ENCODE measurements around the gene CAPN7. TPM values are rescaled to one million over a fixed set of nuclear protein-coding genes. Genes with fewer than 3 reads are reported as not detected.

The CAPN7 gene
- 33.1 TPM for total RNA-seq (2013)
- polyA plus RNA-seq (10 to 100 TPM; 11.7 to 20.8 (median 14.7) TPM), polyA minus RNA-seq (33.8 and 38.6 TPM in 2 replicates), total RNA-seq (41.6 to 86.2 (median 63.4) reads per million in 11 experiments)

- H3K4me3 Mint-ChIP-seq, result peak within 1 kb of the TSS; percentile 83 to 91
- Histone ChIP-seq H3K36me3 (replicated peaks in 1 of 2; ENCODE audit: control insufficient read depth in 1 of 2, insufficient read depth in 2 of 2, low read length in 2 of 2) (peaks cover 11 to 15% of the 10 kb centered on the region in 2 donors), H3K79me2 (ENCODE audit: insufficient read depth, low read length) (peaks cover 50% of the 10 kb centered on the region), H4K20me1 (ENCODE audit: insufficient read depth, low read length) (peaks cover 24% of the 10 kb centered on the region), H3K9ac (ENCODE audit: insufficient read depth, low read length, poor library complexity, severe bottlenecking) (peak within 1 kb of the TSS; percentile 97), H3K4me2 (replicated peaks; ENCODE audit: extremely low read depth, low read length, poor library complexity, severe bottlenecking) (peak within 1 kb of the TSS; percentile 83), H3K9me3 (replicated peaks in 1 of 2; ENCODE audit: control insufficient read depth in 1 of 2, insufficient read depth in 1 of 2, low read length in 2 of 2) (no peaks in the 10 kb centered on the region), H3K4me1 (ENCODE audit: control insufficient read depth in 1 of 2, insufficient read depth in 2 of 2, low read length in 2 of 2) (peaks cover 20 to 27% of the 10 kb centered on the region in 2 donors), H2AFZ (ENCODE audit: insufficient read depth, low read depth, low read length, poor library complexity, severe bottlenecking) (peak within 1 kb of the TSS; percentile 85), H3K27ac (ENCODE audit: low read depth in 1 of 2, low read length in 2 of 2) (peak within 1 kb of the TSS; percentile 78 to 95), H3K27me3 (ENCODE audit: control insufficient read depth in 2 of 2, insufficient read depth in 2 of 2, low read length in 2 of 2) (no peaks in the 10 kb centered on the region), H3K4me3 (replicated peaks in 1 of 3; ENCODE audit: low read depth in 2 of 3, low read length in 3 of 3) (peak within 1 kb of the TSS; percentile 84 to 98 (median 90))
- peaks cover 5 to 11% of the 10 kb centered on the region in 2 donors for H3K36me3 Mint-ChIP-seq
- intact Hi-C loops (cut with micrococcal nuclease), result loop anchor here (2.0 to 10.0 kb wide), 4 partner anchors 101 to 396 kb away; partner anchors contain the start of genes BTD (in 1 of the 2) and HACL1 (in 1 of the 2)
- no peak for TF ChIP-seq CTCF (IDR thresholded peaks at IDR 0.05)
- peaks cover 22% of the 10 kb centered on the region for H3K4me1 Mint-ChIP-seq
- peaks cover 0 to 2% (median 0%) of the 10 kb centered on the region in 3 donors for H3K27me3 Mint-ChIP-seq (ENCODE audit: low read depth in 3 of 3)
- H3K27ac Mint-ChIP-seq, result peak within 1 kb of the TSS; percentile 88 to 96 (median 93)
- no peaks in the 10 kb centered on the region for H3K9me3 Mint-ChIP-seq
- peak; percentile 94 to 95 (median 95) for DNase-seq
- WGBS (ENCODE audit: insufficient coverage), result under 1% methylated on average over 90 of the region's 92 CpGs
Observed at GRCh38 chr3:15205934-15206661, at the start of gene CAPN7. CAPN7 (plus strand) TSS chr3:15206246; CDS start chr3:15206496, 250 bp downstream.

DNA sequence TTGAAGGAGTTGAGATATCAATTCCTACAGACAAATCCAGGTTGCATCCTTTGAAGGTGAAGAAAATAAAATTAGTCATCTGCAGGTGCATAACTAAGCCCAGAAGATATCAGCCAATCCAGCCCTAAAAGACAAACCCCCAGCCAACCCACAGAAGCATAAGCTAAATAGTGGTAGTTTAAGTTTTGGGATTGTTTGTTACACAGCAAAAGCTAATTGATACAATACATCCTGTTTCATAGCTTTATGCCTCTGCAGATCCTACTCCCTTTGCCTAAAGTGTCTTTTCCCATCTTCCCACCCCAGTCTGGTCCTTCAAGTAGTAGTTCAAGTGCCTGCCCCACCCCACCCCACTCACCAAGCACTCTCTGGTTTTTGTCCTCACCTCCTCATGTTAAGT lies 48.6 kb upstream of the CAPN7 start:
- H3K36me3 ChIP-seq (replicated peaks in 1 of 2; ENCODE audit: control insufficient read depth in 1 of 2, insufficient read depth in 2 of 2, low read length in 2 of 2), result no peaks in the 10 kb centered on the region
- no peak overlapping the region for H3K4me3 ChIP-seq (replicated peaks in 1 of 3; ENCODE audit: low read depth in 2 of 3, low read length in 3 of 3)
- H3K27me3 ChIP-seq (ENCODE audit: control insufficient read depth in 2 of 2, insufficient read depth in 2 of 2, low read length in 2 of 2), result peaks cover 25 to 37% of the 10 kb centered on the region in 2 donors
- H3K4me1 Mint-ChIP-seq, result peaks cover 3% of the 10 kb centered on the region
- H2AFZ ChIP-seq (ENCODE audit: insufficient read depth, low read depth, low read length, poor library complexity, severe bottlenecking), result no peak overlapping the region
- H4K20me1 ChIP-seq (ENCODE audit: insufficient read depth, low read length), result no peaks in the 10 kb centered on the region
- no peaks in the 10 kb centered on the region for H3K79me2 ChIP-seq (ENCODE audit: insufficient read depth, low read length)
- intact Hi-C loops (cut with micrococcal nuclease), result no loop called here
- H3K9ac ChIP-seq (ENCODE audit: insufficient read depth, low read length, poor library complexity, severe bottlenecking), result no peak overlapping the region
- H3K4me1 ChIP-seq (ENCODE audit: control insufficient read depth in 1 of 2, insufficient read depth in 2 of 2, low read length in 2 of 2), result no peaks in the 10 kb centered on the region
- peaks cover 5 to 6% (median 5%) of the 10 kb centered on the region in 7 donors for H3K9me3 Mint-ChIP-seq
- H3K27ac ChIP-seq (ENCODE audit: low read depth in 1 of 2, low read length in 2 of 2), result no peak overlapping the region
- peaks cover 3 to 5% of the 10 kb centered on the region in 2 donors for H3K9me3 ChIP-seq (replicated peaks in 1 of 2; ENCODE audit: control insufficient read depth in 1 of 2, insufficient read depth in 1 of 2, low read length in 2 of 2)
- H3K27ac Mint-ChIP-seq, result no peak overlapping the region
- H3K36me3 Mint-ChIP-seq, result no peaks in the 10 kb centered on the region
- TF ChIP-seq CTCF (IDR thresholded peaks at IDR 0.05), result no peak
- H3K27me3 Mint-ChIP-seq (ENCODE audit: low read depth in 3 of 3), result peaks cover 13 to 26% (median 23%) of the 10 kb centered on the region in 3 donors
- H3K4me3 Mint-ChIP-seq, result no peak overlapping the region
- DNase-seq, result no peak
- no peak overlapping the region for H3K4me2 ChIP-seq (replicated peaks; ENCODE audit: extremely low read depth, low read length, poor library complexity, severe bottlenecking)
